OCI-LY1 (cell line): ENCODE data around the gene ERBB2.

Experiments
- H2AFZ ChIP-seq: fragments of 200-600 bp; sonication (generic), shearing (Covaris generic); 2 replicates; pipeline ENCODE4 v1.6.0; 2014; ENCODE audit warnings: antibody characterized with exemption, mild to moderate bottlenecking, low read length
- H3F3A ChIP-seq: fragments of 200-600 bp; sonication (generic), shearing (Covaris generic); 2 replicates; pipeline ENCODE4 v1.6.0; 2014; ENCODE audit warnings: mild to moderate bottlenecking, antibody characterized with exemption, low read length, moderate library complexity; ENCODE audit not compliant: insufficient read depth
- H3K27ac ChIP-seq: fragments of 200-600 bp; sonication (generic); 2 replicates; pipeline ENCODE4 v1.5.1; 2014; ENCODE audit warnings: low read length, mixed run types, mild to moderate bottlenecking, low read depth; ENCODE audit not compliant: poor library complexity, severe bottlenecking
- H3K27me3 ChIP-seq: fragments of 200-600 bp; sonication (generic); 2 replicates; pipeline ENCODE4 v1.6.0; 2014; ENCODE audit warnings: antibody characterized with exemption, mild to moderate bottlenecking, low read length, moderate library complexity; ENCODE audit not compliant: insufficient read depth
- H3K36me3 ChIP-seq: fragments of 200-600 bp; sonication (generic); 2 replicates; pipeline ENCODE4 v1.6.1; 2014; ENCODE audit warnings: mild to moderate bottlenecking, antibody characterized with exemption, low read length, moderate library complexity, mixed read lengths; ENCODE audit not compliant: insufficient read depth
- H3K4me1 ChIP-seq: fragments of 200-600 bp; sonication (generic); 2 replicates; pipeline ENCODE4 v1.5.1; 2014; ENCODE audit warnings: mild to moderate bottlenecking, low read length, moderate library complexity; ENCODE audit not compliant: insufficient read depth, severe bottlenecking
- H3K4me2 ChIP-seq: fragments of 200-600 bp; sonication (generic), shearing (Covaris generic); 2 replicates; pipeline ENCODE4 v1.6.1; 2014; ENCODE audit warnings: low read length
- H3K4me3 ChIP-seq: fragments of 200-600 bp; sonication (generic); 2 replicates; pipeline ENCODE4 v1.5.1; 2014; ENCODE audit warnings: low read length, low read depth, mild to moderate bottlenecking, mixed read lengths; ENCODE audit not compliant: poor library complexity, severe bottlenecking
- H3K79me2 ChIP-seq: fragments of 200-600 bp; shearing (Covaris generic); 2 replicates; pipeline ENCODE4 v1.6.1; 2016; ENCODE audit warnings: mixed run types, low read length, mixed read lengths; ENCODE audit not compliant: insufficient read depth
- H3K9ac ChIP-seq: fragments of 200-600 bp; sonication (generic), shearing (Covaris generic); 2 replicates; pipeline ENCODE4 v1.6.1; 2014; ENCODE audit warnings: mild to moderate bottlenecking, low read length, mixed read lengths
- H3K9me2 ChIP-seq: fragments of 200-600 bp; sonication (generic), shearing (Covaris generic); 2 replicates; pipeline ENCODE4 v1.6.1; 2014; ENCODE audit warnings: low read depth, mild to moderate bottlenecking, low read length, mixed read lengths
- H3K9me3 ChIP-seq: fragments of 200-600 bp; shearing (Covaris generic); 2 replicates; pipeline ENCODE4 v1.6.1; 2014; ENCODE audit warnings: low read length, mixed read lengths
- H4K20me1 ChIP-seq: fragments of 200-600 bp; sonication (generic), shearing (Covaris generic); 2 replicates; pipeline ENCODE4 v1.6.0; 2016; ENCODE audit warnings: mild to moderate bottlenecking, low read length; ENCODE audit not compliant: insufficient read depth
- CTCF ChIP-seq: fragments of 200-600 bp; sonication (generic), shearing (Covaris generic); IDR thresholded peaks from 2 replicates; pipeline ENCODE4 v1.5.1; 2017; ENCODE audit warnings: mild to moderate bottlenecking, antibody characterized with exemption, low read length, moderate library complexity, mixed read lengths
- EZH2 ChIP-seq: fragments of 200-600 bp; sonication (generic), shearing (Covaris generic); IDR thresholded peaks from 2 replicates; pipeline ENCODE4 v1.8.0; 2017; ENCODE audit warnings: borderline replicate concordance, mixed run types, mild to moderate bottlenecking, antibody characterized with exemption, low read length, moderate library complexity, mixed read lengths

Gene ERBB2

GRCh38 chr17:39684369-39685192 lies 15.3 kb upstream of the ERBB2 start:
- H3K27ac ChIP-seq: no peak overlapping the region
- no peak for TF ChIP-seq EZH2
- no peak for TF ChIP-seq CTCF
- no peaks in the 10 kb centered on the region for H3K36me3 ChIP-seq
- no peak overlapping the region for H3K9ac ChIP-seq
- H3F3A ChIP-seq: no peaks in the 10 kb centered on the region
- H2AFZ ChIP-seq: no peak overlapping the region
- no peak overlapping the region for H3K4me3 ChIP-seq
- no peaks in the 10 kb centered on the region for H3K9me2 ChIP-seq
- peaks cover 26% of the 10 kb centered on the region for H3K4me1 ChIP-seq
- H4K20me1 ChIP-seq: no peaks in the 10 kb centered on the region
- H3K9me3 ChIP-seq: no peaks in the 10 kb centered on the region
- H3K4me2 ChIP-seq: no peak overlapping the region
- no peaks in the 10 kb centered on the region for H3K79me2 ChIP-seq
- no peaks in the 10 kb centered on the region for H3K27me3 ChIP-seq

- no peaks in the 10 kb centered on the region for H3K9me3 ChIP-seq
- H3F3A ChIP-seq: no peaks in the 10 kb centered on the region
- H3K4me3 ChIP-seq: peak overlapping the region; percentile 77
- no peaks in the 10 kb centered on the region for H3K79me2 ChIP-seq
- H2AFZ ChIP-seq: peak overlapping the region; percentile 67; the same call in 1 of the 2 replicates
- peaks cover 21% of the 10 kb centered on the region for H3K4me1 ChIP-seq
- H3K36me3 ChIP-seq: no peaks in the 10 kb centered on the region
- peak overlapping the region; percentile 75 for H3K27ac ChIP-seq
- H3K9ac ChIP-seq: peak overlapping the region; percentile 74
- H3K4me2 ChIP-seq: peak overlapping the region; percentile 92
- H3K9me2 ChIP-seq: no peaks in the 10 kb centered on the region
- H4K20me1 ChIP-seq: no peaks in the 10 kb centered on the region
- H3K27me3 ChIP-seq: no peaks in the 10 kb centered on the region
- TF ChIP-seq CTCF (no peak), EZH2 (no peak)
These were observed 12.7 kb upstream of the ERBB2 start for GRCh38 chr17:39687101-39687545.

GRCh38 chr17:39687546-39688474 lies 12.1 kb upstream of the ERBB2 start, which contains the start of gene PGAP3:
Gene PGAP3 (minus strand): TSS chr17:39688057. CDS start chr17:39688014, 43 bp downstream.
- Histone ChIP-seq H3K27me3 (no peaks in the 10 kb centered on the region), H4K20me1 (no peaks in the 10 kb centered on the region), H3K9me2 (no peaks in the 10 kb centered on the region), H3K36me3 (no peaks in the 10 kb centered on the region), H3K4me1 (peaks cover 21% of the 10 kb centered on the region), H3K9ac (peak within 1 kb of the TSS; percentile 74), H3K79me2 (no peaks in the 10 kb centered on the region), H2AFZ (peak within 1 kb of the TSS; percentile 67; the same call in 1 of the 2 replicates), H3K4me3 (peak within 1 kb of the TSS; percentile 77), H3F3A (no peaks in the 10 kb centered on the region), H3K4me2 (peak within 1 kb of the TSS; percentile 92), H3K27ac (peak within 1 kb of the TSS; percentile 75), H3K9me3 (no peaks in the 10 kb centered on the region)
- TF ChIP-seq EZH2: no peak
- no peak for TF ChIP-seq CTCF
